Memory B cell (primary cell): ENCODE measurements around the gene TTC33.
A peak's percentile ranks its signal among the peaks of the same experiment; 100 is the strongest.

Experiments used
- ATAC-seq: fragments of 150-1000 bp; cut with Tn5 transposase; 2 replicates; pipeline ENCODE4 v1.10.0; 2021; ENCODE audit warnings: low read depth, mild to moderate bottlenecking, moderate library complexity
- DNase-seq, 2 donors: peaks; one replicate each; pipeline ENCODE4 v3.0.0; 2022; ENCODE audit warnings: low spot score in 2 of 2
- H3K27ac Mint-ChIP-seq: one replicate; pipeline ENCODE4 v1.8.0; 2022; ENCODE audit warnings: mild to moderate bottlenecking, moderate library complexity, mixed read lengths
- H3K27me3 Mint-ChIP-seq: one replicate; pipeline ENCODE4 v1.8.0; 2022; ENCODE audit warnings: mixed read lengths
- H3K36me3 Mint-ChIP-seq: one replicate; pipeline ENCODE4 v1.8.0; 2022; ENCODE audit warnings: mild to moderate bottlenecking, mixed read lengths
- H3K4me1 Mint-ChIP-seq: one replicate; pipeline ENCODE4 v1.8.0; 2022; ENCODE audit warnings: mixed read lengths
- H3K4me3 Mint-ChIP-seq: one replicate; pipeline ENCODE4 v1.8.0; 2022; ENCODE audit warnings: mild to moderate bottlenecking, moderate library complexity, mixed read lengths
- H3K9me3 Mint-ChIP-seq: one replicate; pipeline ENCODE4 v1.8.0; 2022; ENCODE audit warnings: mixed read lengths

The TTC33 gene

GRCh38 chr5:40486437-40487275 is 269.1 kb downstream of the TTC33 start:
- Mint-ChIP-seq H3K4me3 (peak overlapping the region; percentile 42), H3K4me1 (peaks cover 30% of the 10 kb centered on the region), H3K36me3 (no peaks in the 10 kb centered on the region), H3K27me3 (no peaks in the 10 kb centered on the region), H3K9me3 (no peaks in the 10 kb centered on the region), H3K27ac (peak overlapping the region; percentile 91)
- peak in 1 of 2 donors; percentile 51 for DNase-seq
- peak; percentile 75 for ATAC-seq

DNA sequence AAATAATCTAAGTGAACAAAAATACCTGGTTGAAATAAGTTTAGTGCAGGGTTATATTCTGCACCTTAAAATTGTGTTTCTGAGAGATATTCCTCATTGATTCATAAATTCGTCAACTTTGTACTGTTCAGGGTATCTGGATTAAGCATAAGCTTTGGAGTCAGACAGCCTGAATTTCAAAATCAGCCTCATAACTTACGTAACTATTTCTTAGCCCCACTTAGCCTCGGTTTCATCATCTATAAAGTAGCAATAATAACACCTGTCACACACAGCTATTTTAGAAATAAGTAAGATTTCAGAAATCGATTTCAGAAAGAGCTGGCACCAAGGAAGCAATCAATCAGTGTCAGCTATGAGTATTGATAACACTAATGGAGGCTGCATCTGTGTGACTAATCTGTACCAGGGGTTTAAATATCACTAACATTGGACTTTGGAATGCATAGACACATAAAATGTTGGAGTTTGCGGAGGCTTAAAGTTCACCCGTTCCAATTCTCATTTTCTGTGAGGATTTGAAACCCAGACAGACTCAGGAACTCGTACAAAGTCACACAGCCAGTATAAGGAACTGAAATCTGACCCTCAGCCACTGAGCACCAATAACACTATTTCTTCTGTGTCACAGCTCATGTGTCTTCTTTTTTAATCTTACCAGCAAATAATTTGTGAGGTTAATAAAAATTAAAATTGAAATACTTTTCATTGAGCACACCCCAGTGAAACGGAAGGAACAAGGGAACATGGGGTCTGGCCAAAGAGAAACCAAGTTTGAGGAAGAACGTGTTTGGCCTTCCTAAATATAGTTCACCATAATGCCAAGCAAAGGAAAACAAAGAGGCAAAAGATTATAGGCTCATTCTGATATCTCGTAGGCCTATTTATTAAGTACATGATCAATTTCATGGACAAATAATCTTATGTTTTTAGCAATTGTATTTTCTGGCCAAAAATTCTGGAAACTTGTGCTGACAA is 270.5 kb downstream of the TTC33 start:
- ATAC-seq (peak; percentile 50), DNase-seq (peak in 1 of 2 donors; percentile 32)
- Mint-ChIP-seq H3K9me3 (no peaks in the 10 kb centered on the region), H3K4me3 (peak overlapping the region; percentile 75), H3K36me3 (no peaks in the 10 kb centered on the region), H3K4me1 (peaks cover 29% of the 10 kb centered on the region), H3K27me3 (no peaks in the 10 kb centered on the region), H3K27ac (peak overlapping the region; percentile 91)

DNA sequence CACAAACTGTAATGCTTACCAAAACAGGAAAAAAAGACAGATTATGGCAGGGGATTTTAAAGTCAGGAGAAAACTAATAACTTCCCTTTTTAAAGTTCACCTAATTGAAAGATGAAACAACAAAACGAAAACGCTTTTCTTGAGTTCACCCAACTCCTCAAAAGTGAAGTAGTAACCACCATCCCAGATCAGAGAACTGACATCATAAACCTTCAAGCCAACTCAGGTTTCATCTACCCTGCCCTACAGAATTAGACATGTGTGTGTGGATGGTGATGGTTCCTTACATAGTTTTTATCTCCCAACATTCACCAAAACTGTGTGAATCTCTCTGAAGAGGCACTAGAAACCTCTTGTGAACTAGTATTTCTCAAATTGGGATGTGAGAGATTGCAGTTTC is 271.3 kb downstream of the TTC33 start:
- H3K36me3 Mint-ChIP-seq, result no peaks in the 10 kb centered on the region
- peaks cover 29% of the 10 kb centered on the region for H3K4me1 Mint-ChIP-seq
- H3K4me3 Mint-ChIP-seq, result peak overlapping the region; percentile 75
- H3K9me3 Mint-ChIP-seq, result no peaks in the 10 kb centered on the region
- peak overlapping the region; percentile 91 for H3K27ac Mint-ChIP-seq
- ATAC-seq (peak; percentile 47), DNase-seq (peak in 1 of 2 donors; percentile 18)
- H3K27me3 Mint-ChIP-seq, result no peaks in the 10 kb centered on the region

- peaks cover 29% of the 10 kb centered on the region for H3K4me1 Mint-ChIP-seq
- H3K36me3 Mint-ChIP-seq, result no peaks in the 10 kb centered on the region
- peak overlapping the region; percentile 91 for H3K27ac Mint-ChIP-seq
- ATAC-seq (no peak), DNase-seq (no peak)
- H3K27me3 Mint-ChIP-seq, result no peaks in the 10 kb centered on the region
- H3K4me3 Mint-ChIP-seq, result no peak overlapping the region
- H3K9me3 Mint-ChIP-seq, result no peaks in the 10 kb centered on the region
Observed at GRCh38 chr5:40483316-40483715, 272.4 kb downstream of the TTC33 start.

DNA sequence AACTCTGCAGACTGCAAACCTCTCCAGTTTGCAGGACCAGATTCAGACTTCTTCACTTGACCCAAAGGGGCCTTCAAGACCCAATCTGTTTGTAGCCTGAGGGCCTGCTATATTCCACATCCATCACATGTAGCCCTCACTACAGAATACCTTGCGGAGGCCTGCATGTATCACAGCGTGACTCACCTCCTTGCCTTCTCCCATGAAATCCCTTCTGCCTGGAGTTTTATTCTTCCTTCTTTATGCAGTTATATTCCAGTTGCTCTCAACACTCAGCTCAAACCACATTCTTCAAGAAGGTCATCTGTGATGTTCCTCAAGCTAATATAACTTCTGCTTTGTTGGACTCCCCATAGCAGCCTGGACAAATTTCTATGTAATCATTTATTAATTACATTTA is 274.5 kb downstream of the TTC33 start:
- H3K9me3 Mint-ChIP-seq, result no peaks in the 10 kb centered on the region
- DNase-seq, result no peak

DNA sequence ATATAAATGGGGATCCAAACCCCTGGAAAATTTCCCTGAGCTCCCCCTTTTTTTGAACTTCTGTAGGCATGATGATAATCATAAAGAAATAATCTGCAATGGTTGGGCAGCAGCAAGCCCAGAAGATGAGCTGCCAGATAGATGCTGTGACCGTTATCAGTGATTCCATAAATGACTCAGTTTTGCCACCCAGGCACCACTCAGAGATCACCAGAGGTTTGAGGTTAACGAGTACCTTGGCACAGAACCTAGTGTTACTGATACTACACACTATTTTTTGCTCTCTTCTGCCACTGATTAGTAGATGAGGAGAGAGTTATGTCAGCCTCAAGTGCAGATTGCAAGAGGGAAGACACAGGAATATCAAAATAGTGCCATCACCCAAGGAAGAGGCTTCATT is 275.4 kb downstream of the TTC33 start:
- no peaks in the 10 kb centered on the region for H3K36me3 Mint-ChIP-seq
- H3K9me3 Mint-ChIP-seq, result no peaks in the 10 kb centered on the region
- no peak overlapping the region for H3K4me3 Mint-ChIP-seq
- DNase-seq (no peak), ATAC-seq (no peak)
- no peaks in the 10 kb centered on the region for H3K27me3 Mint-ChIP-seq
- H3K27ac Mint-ChIP-seq, result no peak overlapping the region
- peaks cover 15% of the 10 kb centered on the region for H3K4me1 Mint-ChIP-seq

More for the DNA sequence above, 274.5 kb downstream of the TTC33 start:
- Mint-ChIP-seq H3K4me1 (peaks cover 18% of the 10 kb centered on the region), H3K27me3 (no peaks in the 10 kb centered on the region), H3K27ac (no peak overlapping the region), H3K4me3 (no peak overlapping the region), H3K36me3 (no peaks in the 10 kb centered on the region)
- ATAC-seq, result no peak

DNA sequence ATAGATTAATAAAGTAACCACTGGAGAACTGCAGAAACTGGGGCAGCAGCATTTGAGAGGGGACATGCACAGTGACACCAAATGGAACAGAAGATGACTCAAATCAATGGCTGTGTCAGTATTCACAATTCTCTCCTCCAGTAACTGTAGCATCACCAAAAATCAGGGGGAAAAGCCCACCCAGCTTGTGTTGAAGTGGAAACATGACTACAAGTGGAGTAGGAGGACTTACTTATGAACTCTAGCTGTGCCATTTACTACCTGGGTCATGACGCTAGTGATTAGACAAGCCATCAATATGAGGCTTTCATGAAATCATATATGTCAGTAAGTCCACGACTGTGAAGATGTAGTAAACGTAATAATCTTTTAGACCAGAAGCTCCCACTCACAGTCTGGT is 275.8 kb downstream of the TTC33 start:
- no peak overlapping the region for H3K4me3 Mint-ChIP-seq
- DNase-seq, result no peak
- no peak overlapping the region for H3K27ac Mint-ChIP-seq
- peaks cover 11% of the 10 kb centered on the region for H3K4me1 Mint-ChIP-seq
- no peaks in the 10 kb centered on the region for H3K27me3 Mint-ChIP-seq
- no peak for ATAC-seq
- no peaks in the 10 kb centered on the region for H3K36me3 Mint-ChIP-seq
- H3K9me3 Mint-ChIP-seq, result no peaks in the 10 kb centered on the region

GRCh38 chr5:40478766-40479165 is 277.0 kb downstream of the TTC33 start:
- DNase-seq (no peak), ATAC-seq (no peak)
- no peaks in the 10 kb centered on the region for H3K9me3 Mint-ChIP-seq
- no peak overlapping the region for H3K27ac Mint-ChIP-seq
- H3K27me3 Mint-ChIP-seq, result no peaks in the 10 kb centered on the region
- no peaks in the 10 kb centered on the region for H3K36me3 Mint-ChIP-seq
- H3K4me3 Mint-ChIP-seq, result no peak overlapping the region
- peaks cover 3% of the 10 kb centered on the region for H3K4me1 Mint-ChIP-seq

DNA sequence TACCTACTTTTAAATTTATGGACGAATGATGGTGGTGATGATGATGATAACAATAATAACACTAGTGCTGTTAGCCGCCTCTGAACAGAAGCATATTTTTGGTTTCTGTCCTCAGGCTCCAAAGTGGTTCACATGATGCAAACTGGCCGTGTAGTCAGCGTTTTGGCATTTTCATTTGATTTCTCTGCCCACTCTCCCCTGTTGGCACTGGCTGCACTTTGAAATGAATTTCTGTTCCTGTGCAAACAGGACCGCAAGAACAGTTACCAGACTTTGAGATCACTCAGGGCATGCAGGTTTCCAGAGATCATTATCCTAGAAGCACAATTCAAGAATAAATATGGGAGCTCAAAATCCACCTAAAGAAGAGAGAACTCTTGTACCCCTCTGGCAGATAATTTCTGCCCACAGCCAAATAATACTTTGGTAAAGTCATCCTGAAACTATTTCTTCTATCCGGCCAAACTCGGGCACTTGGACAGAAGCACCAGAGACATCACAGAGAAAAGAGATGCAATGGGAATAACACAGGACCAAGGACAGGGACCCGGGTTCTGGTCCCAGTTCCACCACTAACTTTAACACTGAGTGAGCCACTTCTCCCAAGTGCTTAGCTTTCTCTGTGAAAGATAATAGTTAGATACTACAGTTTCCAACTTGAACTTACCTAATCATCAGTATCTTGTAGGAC is 277.8 kb downstream of the TTC33 start:
- peaks cover 2% of the 10 kb centered on the region for H3K9me3 Mint-ChIP-seq
- no peak overlapping the region for H3K4me3 Mint-ChIP-seq
- H3K27ac Mint-ChIP-seq, result no peak overlapping the region
- ATAC-seq (no peak), DNase-seq (no peak)
- no peaks in the 10 kb centered on the region for H3K4me1 Mint-ChIP-seq
- H3K27me3 Mint-ChIP-seq, result no peaks in the 10 kb centered on the region
- peaks cover 2% of the 10 kb centered on the region for H3K36me3 Mint-ChIP-seq

DNA sequence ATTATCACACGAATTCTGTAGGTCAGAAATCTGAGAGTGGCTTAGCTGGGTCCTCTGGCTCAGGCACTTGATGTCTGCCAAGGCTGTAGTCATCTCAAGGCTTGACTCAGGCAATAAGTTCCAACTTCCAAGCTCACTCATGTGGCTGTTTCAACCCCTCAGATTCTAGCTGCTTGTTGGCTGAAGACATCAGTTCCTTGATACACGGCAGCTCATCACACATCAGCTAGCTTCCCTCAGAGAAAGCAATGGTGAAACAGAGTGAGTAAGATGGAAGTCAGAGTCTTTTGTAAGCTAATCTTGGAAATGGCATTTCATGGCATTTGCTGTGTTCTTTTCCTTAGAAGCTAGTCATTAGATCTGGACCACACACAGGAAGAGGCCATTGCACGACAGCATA is 280.2 kb downstream of the TTC33 start:
- Mint-ChIP-seq H3K36me3 (peaks cover 2% of the 10 kb centered on the region), H3K4me1 (no peaks in the 10 kb centered on the region), H3K27me3 (no peaks in the 10 kb centered on the region), H3K4me3 (no peak overlapping the region), H3K9me3 (peaks cover 2% of the 10 kb centered on the region), H3K27ac (no peak overlapping the region)
- no peak for ATAC-seq
- no peak for DNase-seq

GRCh38 chr5:40474250-40474649 is 281.5 kb downstream of the TTC33 start:
- no peak for DNase-seq
- peaks cover 2% of the 10 kb centered on the region for H3K36me3 Mint-ChIP-seq
- no peaks in the 10 kb centered on the region for H3K27me3 Mint-ChIP-seq
- H3K4me3 Mint-ChIP-seq, result no peak overlapping the region
- H3K27ac Mint-ChIP-seq, result no peak overlapping the region
- H3K4me1 Mint-ChIP-seq, result no peaks in the 10 kb centered on the region
- H3K9me3 Mint-ChIP-seq, result peaks cover 2% of the 10 kb centered on the region
- ATAC-seq, result no peak

DNA sequence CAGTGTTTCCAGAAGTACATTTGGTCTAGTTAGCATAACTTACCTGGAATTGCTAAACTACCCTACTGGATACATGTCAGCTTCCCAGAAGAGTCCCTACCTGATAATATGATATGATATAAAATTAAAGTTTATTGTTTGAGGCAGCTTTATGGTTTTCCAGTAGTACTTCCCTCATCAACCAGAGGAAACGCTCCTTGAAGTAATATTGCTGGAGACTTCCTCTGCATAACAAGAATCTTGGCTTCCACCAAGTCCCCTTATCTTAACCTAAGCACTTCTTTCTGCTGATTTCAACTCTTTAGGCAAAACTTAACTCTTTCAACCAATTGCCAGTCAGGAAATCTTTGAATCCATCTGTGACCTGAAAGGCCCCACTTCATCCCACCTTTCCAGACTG is 290.3 kb downstream of the TTC33 start:
- DNase-seq (no peak), ATAC-seq (no peak)
- Mint-ChIP-seq H3K4me1 (no peaks in the 10 kb centered on the region), H3K36me3 (peaks cover 1% of the 10 kb centered on the region), H3K9me3 (peaks cover 1% of the 10 kb centered on the region), H3K27me3 (no peaks in the 10 kb centered on the region), H3K27ac (no peak overlapping the region), H3K4me3 (no peak overlapping the region)

- ATAC-seq, result no peak
- Mint-ChIP-seq H3K27ac (no peak overlapping the region), H3K9me3 (peaks cover 1% of the 10 kb centered on the region), H3K4me1 (no peaks in the 10 kb centered on the region), H3K4me3 (no peak overlapping the region), H3K27me3 (no peaks in the 10 kb centered on the region), H3K36me3 (peaks cover 3% of the 10 kb centered on the region)
- no peak for DNase-seq
Observed at GRCh38 chr5:40464511-40464910, 291.2 kb downstream of the TTC33 start.
